Motor neuron (in vitro differentiated cells): ENCODE measurements around the gene FYB1. TPM values are rescaled to one million over a fixed set of nuclear protein-coding genes. Genes with fewer than 3 reads are reported as not detected.
A peak's percentile ranks its signal among the peaks of the same experiment; 100 is the strongest.

Experiments used
- ATAC-seq, 8 experiments: fragments of 200-7000 bp; cut with Tn5 transposase; replicated peaks in 6 of 8; 2 replicates each; pipeline ENCODE4 v1.8.0; 2021; ENCODE audit warnings: mild to moderate bottlenecking in 8 of 8, moderate library complexity in 8 of 8
- H3K27ac ChIP-seq, 2 donors: fragments of 250-450 bp; sonication (Bioruptor Pico); 2 replicates each; pipeline ENCODE4 v1.9.0; 2021; ENCODE audit warnings: antibody characterized with exemption in 2 of 2, mild to moderate bottlenecking in 2 of 2, moderate library complexity in 1 of 2
- H3K4me1 ChIP-seq, 2 donors: fragments of 250-450 bp; sonication (Bioruptor Pico); replicated peaks in 1 of 2; 2 replicates each; pipeline ENCODE4 v1.6.1; 2021; ENCODE audit warnings: antibody characterized with exemption in 2 of 2, mild to moderate bottlenecking in 2 of 2, moderate library complexity in 1 of 2
- H3K4me3 ChIP-seq, 5 donors: fragments of 250-450 bp; sonication (Bioruptor Pico); 2 replicates each; pipeline ENCODE4 v1.9.0; 2021; ENCODE audit warnings: antibody characterized with exemption in 5 of 5, mild to moderate bottlenecking in 5 of 5, moderate library complexity in 4 of 5
- WGBS, 10 experiments: fragments of 450-650 bp; shearing (Covaris generic); methylation state at CpG; one replicate each; pipeline ENCODE4 v1.0.0; 2022; 5-methylcytosine and 5-hydroxymethylcytosine counted together
- in situ Hi-C, 9 experiments: fragments of 400-800 bp; cut with MboI; loops; one replicate each; pipeline ENCODE4 v1.15.0; 2021; ENCODE audit warnings: low sequenced_read_pairs in 9 of 9, low pct_unique_long_range_greater_than_20kb in 2 of 9; ENCODE audit not compliant: unreplicated experiment in 9 of 9
- total RNA-seq, 8 experiments: library from RNA; unstranded; fragments of 300-600 nt; gene quantifications; 2 replicates each; pipeline versions ENCODE4 v1.2.3 to v1.2.4, GENCODE V29; 2022

Gene FYB1
- total RNA-seq: 10 to 100 TPM in 2 of 8 experiments, 1 to 10 TPM in 2, under 1 TPM in 3, not detected in 1; under 0.01 to 16.7 (median 1.1) TPM

GRCh38 chr5:39219437-39219836 is at the start of gene FYB1:
Gene FYB1 (minus strand): TSS chr5:39219563. CDS start chr5:39202960, 16,603 bp downstream.
- Histone ChIP-seq H3K27ac (no peak within 1 kb of the TSS), H3K4me1 (no peaks in the 10 kb centered on the region), H3K4me3 (no peak within 1 kb of the TSS)
- WGBS, 10 experiments: 28 to 100% (median 92%) methylated on average over 1 to 4 of the region's 4 CpGs; no CpG with 5 or more reads in 2 of the 10 experiments
- in situ Hi-C loops: loop anchor here in 5 of 9 experiments (5.0 to 25.0 kb wide), 3 partner anchors 63 to 343 kb away; no protein-coding TSS in a partner anchor
- peak in 3 of 8 experiments; percentile 49 to 57 (median 54) for ATAC-seq

GRCh38 chr5:39267186-39267585 is 47.8 kb upstream of the FYB1 start:
- Histone ChIP-seq H3K4me1 (no peaks in the 10 kb centered on the region), H3K27ac (no peak overlapping the region), H3K4me3 (no peak overlapping the region)
- in situ Hi-C loops: no loop called here
- 67 to 100% (median 93%) methylated on average over 1 to 2 of the region's 2 CpGs; no CpG with 5 or more reads in 2 of the 10 experiments for WGBS, 10 experiments
- no peak for ATAC-seq

- no peaks in the 10 kb centered on the region for H3K4me1 ChIP-seq
- in situ Hi-C loops: no loop called here
- WGBS, 10 experiments: 0% methylated on average over 1 of the region's 2 CpGs; no CpG with 5 or more reads in 6 of the 10 experiments
Observed at GRCh38 chr5:39266442-39266841, 47.1 kb upstream of the FYB1 start.

GRCh38 chr5:39264528-39264927 is 45.2 kb upstream of the FYB1 start:
- 67 to 100% (median 85%) methylated on average over 1 of the region's 1 CpG; no CpG with 5 or more reads in 4 of the 10 experiments for WGBS, 10 experiments
- ATAC-seq: no peak
- Histone ChIP-seq H3K27ac (no peak overlapping the region), H3K4me3 (no peak overlapping the region), H3K4me1 (no peaks in the 10 kb centered on the region)
- in situ Hi-C loops: no loop called here

More at GRCh38 chr5:39266442-39266841, 47.1 kb upstream of the FYB1 start:
- no peak overlapping the region for H3K4me3 ChIP-seq
- H3K27ac ChIP-seq: no peak overlapping the region
- peak in 1 of 8 experiments; percentile 39 for ATAC-seq

GRCh38 chr5:39262981-39263380 is 43.6 kb upstream of the FYB1 start:
- 75 to 100% (median 86%) methylated on average over 1 to 2 of the region's 2 CpGs; no CpG with 5 or more reads in 3 of the 10 experiments for WGBS, 10 experiments

GRCh38 chr5:39260095-39260494 is 40.7 kb upstream of the FYB1 start:
- no peak for ATAC-seq
- in situ Hi-C loops: no loop called here
- H3K4me3 ChIP-seq: no peak overlapping the region

More at GRCh38 chr5:39262981-39263380, 43.6 kb upstream of the FYB1 start:
- no peak overlapping the region for H3K27ac ChIP-seq
- in situ Hi-C loops: no loop called here
- H3K4me1 ChIP-seq: no peaks in the 10 kb centered on the region
- ATAC-seq: no peak
- H3K4me3 ChIP-seq: no peak overlapping the region

GRCh38 chr5:39257554-39257953 is 38.2 kb upstream of the FYB1 start:
- no peak overlapping the region for H3K27ac ChIP-seq
- no peak for ATAC-seq
- no peak overlapping the region for H3K4me3 ChIP-seq
- in situ Hi-C loops: no loop called here
- WGBS, 10 experiments: 81 to 100% (median 94%) methylated on average over 2 to 3 of the region's 3 CpGs; no CpG with 5 or more reads in 1 of the 10 experiments
- H3K4me1 ChIP-seq: no peaks in the 10 kb centered on the region

More at GRCh38 chr5:39260095-39260494, 40.7 kb upstream of the FYB1 start:
- Histone ChIP-seq H3K27ac (no peak overlapping the region), H3K4me1 (no peaks in the 10 kb centered on the region)

- no peak overlapping the region for H3K4me3 ChIP-seq
- peak in 2 of 8 experiments; percentile 92 to 98 for ATAC-seq
- no peak overlapping the region for H3K27ac ChIP-seq
- in situ Hi-C loops: no loop called here
- H3K4me1 ChIP-seq: no peaks in the 10 kb centered on the region
- 7 to 100% (median 80%) methylated on average over 1 to 4 of the region's 4 CpGs; no CpG with 5 or more reads in 3 of the 10 experiments for WGBS, 10 experiments
Observed at GRCh38 chr5:39256477-39257235, 37.3 kb upstream of the FYB1 start.

- ATAC-seq: no peak
- no peak overlapping the region for H3K4me3 ChIP-seq
- in situ Hi-C loops: no loop called here
- no peak overlapping the region for H3K27ac ChIP-seq
- 84 to 100% (median 91%) methylated on average over 1 to 2 of the region's 2 CpGs; no CpG with 5 or more reads in 3 of the 10 experiments for WGBS, 10 experiments
- H3K4me1 ChIP-seq: no peaks in the 10 kb centered on the region
Observed at GRCh38 chr5:39255406-39255805, 36.0 kb upstream of the FYB1 start.

- in situ Hi-C loops: no loop called here
Observed at GRCh38 chr5:39254671-39255070, 35.3 kb upstream of the FYB1 start.

GRCh38 chr5:39253196-39253595 is 33.8 kb upstream of the FYB1 start:
- no peak for ATAC-seq
- in situ Hi-C loops: no loop called here
- Histone ChIP-seq H3K4me3 (no peak overlapping the region), H3K4me1 (no peaks in the 10 kb centered on the region), H3K27ac (no peak overlapping the region)

More at GRCh38 chr5:39254671-39255070, 35.3 kb upstream of the FYB1 start:
- ATAC-seq: no peak
- H3K27ac ChIP-seq: no peak overlapping the region
- H3K4me3 ChIP-seq: no peak overlapping the region
- no peaks in the 10 kb centered on the region for H3K4me1 ChIP-seq

GRCh38 chr5:39249564-39250274 is 30.4 kb upstream of the FYB1 start:
- WGBS, 10 experiments: 17 to 100% (median 63%) methylated on average over 1 of the region's 1 CpG; no CpG with 5 or more reads in 5 of the 10 experiments
- ATAC-seq: no peak
- no peaks in the 10 kb centered on the region for H3K4me1 ChIP-seq
- no peak overlapping the region for H3K27ac ChIP-seq
- in situ Hi-C loops: no loop called here
- no peak overlapping the region for H3K4me3 ChIP-seq

- H3K4me1 ChIP-seq: no peaks in the 10 kb centered on the region
- in situ Hi-C loops: no loop called here
- no peak overlapping the region for H3K4me3 ChIP-seq
- 60 to 100% (median 89%) methylated on average over 1 of the region's 1 CpG; no CpG with 5 or more reads in 5 of the 10 experiments for WGBS, 10 experiments
- no peak for ATAC-seq
- H3K27ac ChIP-seq: no peak overlapping the region
Observed at GRCh38 chr5:39249069-39249468, 29.7 kb upstream of the FYB1 start.
